K562 treated with DMSO at 1 percent for 4 hours (cell line): ENCODE data around the gene OLAH. TPM values are rescaled to one million over a fixed set of nuclear protein-coding genes. Genes with fewer than 3 reads are reported as not detected.

ENCODE experiments used
- total RNA-seq: library from RNA; unstranded; fragments of 300-600 nt; gene quantifications from 2 replicates; pipeline ENCODE4 v1.2.3, GENCODE V29; 2022; ENCODE audit not compliant: insufficient read depth

Gene OLAH
- total RNA-seq: 1.5 TPM in 1 of 2 replicates, not detected in the other

GRCh38 chr10:15043674-15044073 lies at the start of gene OLAH:
Gene OLAH, plus strand, starts transcription at chr10:15043943. Its CDS starts 3,346 bp downstream, at chr10:15047289.

GRCh38 chr10:15088428-15089261 lies 44.9 kb downstream of the OLAH start, which contains the start of gene ACBD7:
Gene ACBD7, minus strand, starts transcription at chr10:15088776. Its CDS starts 48 bp downstream, at chr10:15088728.

GRCh38 chr10:15097011-15097812 lies 53.5 kb downstream of the OLAH start, which contains the start of gene RPP38:
Gene RPP38, plus strand, starts transcription at chr10:15097355. Its CDS starts 5,960 bp downstream, at chr10:15103315.

Other genes with a start within 250 kb of the OLAH start
- gene CDNF, start 205.9 kb upstream of the OLAH start, total RNA-seq: 0.46 and 4.6 TPM in 2 replicates
- gene HSPA14, start 205.6 kb upstream of the OLAH start, total RNA-seq: 17.4 and 21.0 TPM in 2 replicates
- 9.7 and 12.8 TPM in 2 replicates for gene MSANTD7, start 205.6 kb upstream of the OLAH start, total RNA-seq
- gene SUV39H2, start 165.1 kb upstream of the OLAH start, total RNA-seq: 9.4 and 15.0 TPM in 2 replicates
- 5.5 and 8.1 TPM in 2 replicates for gene DCLRE1C, start 89.8 kb upstream of the OLAH start, total RNA-seq
- gene MEIG1, start 84.6 kb upstream of the OLAH start, total RNA-seq: not detected in 2 replicates
- gene ACBD7, start 44.8 kb downstream of the OLAH start, total RNA-seq: not detected in 2 replicates
- 16.3 and 24.3 TPM in 2 replicates for gene RPP38, start 53.4 kb downstream of the OLAH start, total RNA-seq
- gene NMT2, start 124.8 kb downstream of the OLAH start, total RNA-seq: 17.9 and 18.1 TPM in 2 replicates